ENCODE results near the gene RGCC.
A peak's percentile ranks its signal among the peaks of the same experiment; 100 is the strongest.
"Not testable (repeated sequence)": the region's sequence is repeated elsewhere in the genome, so short reads cannot be mapped to it uniquely, and the experiment has no call there.

Gene RGCC

GRCh38 chr13:41492432-41493260, 35.3 kb downstream of the RGCC start:
- DNase-seq, result peak; percentile 43

GRCh38 chr13:41494202-41494601, 36.9 kb downstream of the RGCC start:
- no peak for DNase-seq

- no peak for DNase-seq
Observed at GRCh38 chr13:41495044-41495443, 37.7 kb downstream of the RGCC start.

GRCh38 chr13:41496420-41497234, 39.3 kb downstream of the RGCC start:
- DNase-seq, result no peak

GRCh38 chr13:41497436-41497835, 40.1 kb downstream of the RGCC start:
- no peak for DNase-seq

- no peak for DNase-seq
Observed at GRCh38 chr13:41499452-41499851, 42.1 kb downstream of the RGCC start.

- peak; percentile 29 for DNase-seq
Observed at GRCh38 chr13:41500511-41500910, 43.2 kb downstream of the RGCC start.

GRCh38 chr13:41501281-41501680, 43.9 kb downstream of the RGCC start:
- DNase-seq, result no peak

- DNase-seq, result no peak
Observed at GRCh38 chr13:41502031-41502430, 44.7 kb downstream of the RGCC start.

- peak; percentile 36 for DNase-seq
Observed at GRCh38 chr13:41502673-41503072, 45.3 kb downstream of the RGCC start.

GRCh38 chr13:41503356-41503755, 46.0 kb downstream of the RGCC start:
- no peak for DNase-seq

GRCh38 chr13:41504657-41505056, 47.3 kb downstream of the RGCC start:
- not testable (repeated sequence) for DNase-seq

- no peak for DNase-seq
Observed at GRCh38 chr13:41505209-41505835, 48.0 kb downstream of the RGCC start.

- DNase-seq, result no peak
Observed at GRCh38 chr13:41506312-41506711, 49.0 kb downstream of the RGCC start.

- DNase-seq, result no peak
Observed at GRCh38 chr13:41509971-41510370, 52.6 kb downstream of the RGCC start.

- DNase-seq, result no peak
Observed at GRCh38 chr13:41511827-41512226, 54.5 kb downstream of the RGCC start.

GRCh38 chr13:41512441-41512840, 55.1 kb downstream of the RGCC start:
- DNase-seq, result peak; percentile 39

GRCh38 chr13:41513600-41513999, 56.2 kb downstream of the RGCC start:
- DNase-seq, result no peak

GRCh38 chr13:41514853-41515395, 57.6 kb downstream of the RGCC start:
- DNase-seq, result no peak

GRCh38 chr13:41515491-41516139, 58.3 kb downstream of the RGCC start:
- no peak for DNase-seq

GRCh38 chr13:41516166-41516565, 58.8 kb downstream of the RGCC start:
- DNase-seq, result no peak

- DNase-seq, result no peak
Observed at GRCh38 chr13:41516760-41517159, 59.4 kb downstream of the RGCC start.
